ENCODE data around the gene ZSWIM9.

ZSWIM9 gene

GRCh38 chr19:48154003-48154402 is 16.5 kb upstream of the ZSWIM9 start:
- Mint-ChIP-seq H3K9me3 (no peaks in the 10 kb centered on the region), H3K36me3 (peaks cover 11% of the 10 kb centered on the region), H3K4me1 (no peaks in the 10 kb centered on the region), H3K4me3 (no peak overlapping the region), H3K27ac (peak overlapping the region; percentile 87), H3K27me3 (no peaks in the 10 kb centered on the region)

GRCh38 chr19:48158210-48158790 is 12.2 kb upstream of the ZSWIM9 start:
- Mint-ChIP-seq H3K4me3 (no peak overlapping the region), H3K9me3 (no peaks in the 10 kb centered on the region), H3K4me1 (no peaks in the 10 kb centered on the region), H3K27ac (no peak overlapping the region), H3K36me3 (peaks cover 14% of the 10 kb centered on the region), H3K27me3 (no peaks in the 10 kb centered on the region)

GRCh38 chr19:48168689-48169088 is 1.8 kb upstream of the ZSWIM9 start:
- Mint-ChIP-seq H3K4me1 (peaks cover 28% of the 10 kb centered on the region), H3K36me3 (peaks cover 10% of the 10 kb centered on the region), H3K4me3 (peak overlapping the region; percentile 93), H3K27ac (peak overlapping the region; percentile 95), H3K27me3 (no peaks in the 10 kb centered on the region), H3K9me3 (no peaks in the 10 kb centered on the region)

- no peaks in the 10 kb centered on the region for H3K27me3 Mint-ChIP-seq
- H3K36me3 Mint-ChIP-seq = peaks cover 13% of the 10 kb centered on the region
- no peaks in the 10 kb centered on the region for H3K9me3 Mint-ChIP-seq
- H3K27ac Mint-ChIP-seq = peak overlapping the region; percentile 95
- H3K4me3 Mint-ChIP-seq = peak overlapping the region; percentile 93
- peaks cover 31% of the 10 kb centered on the region for H3K4me1 Mint-ChIP-seq
These were observed 922 bp upstream of the ZSWIM9 start for GRCh38 chr19:48169578-48169938.

GRCh38 chr19:48170817-48171347 is 402 bp downstream of the ZSWIM9 start:
- peaks cover 16% of the 10 kb centered on the region for H3K36me3 Mint-ChIP-seq
- H3K27me3 Mint-ChIP-seq = no peaks in the 10 kb centered on the region
- H3K27ac Mint-ChIP-seq = peak overlapping the region; percentile 79
- no peaks in the 10 kb centered on the region for H3K9me3 Mint-ChIP-seq
- H3K4me1 Mint-ChIP-seq = peaks cover 36% of the 10 kb centered on the region
- peak overlapping the region; percentile 93 for H3K4me3 Mint-ChIP-seq

GRCh38 chr19:48171710-48172109 is 1.2 kb downstream of the ZSWIM9 start:
- no peaks in the 10 kb centered on the region for H3K9me3 Mint-ChIP-seq
- no peaks in the 10 kb centered on the region for H3K27me3 Mint-ChIP-seq
- peaks cover 36% of the 10 kb centered on the region for H3K4me1 Mint-ChIP-seq
- peaks cover 18% of the 10 kb centered on the region for H3K36me3 Mint-ChIP-seq
- H3K27ac Mint-ChIP-seq = no peak overlapping the region
- peak overlapping the region; percentile 93 for H3K4me3 Mint-ChIP-seq

- peaks cover 21% of the 10 kb centered on the region for H3K4me1 Mint-ChIP-seq
- H3K27ac Mint-ChIP-seq = no peak overlapping the region
- H3K9me3 Mint-ChIP-seq = no peaks in the 10 kb centered on the region
- no peaks in the 10 kb centered on the region for H3K27me3 Mint-ChIP-seq
- H3K36me3 Mint-ChIP-seq = peaks cover 18% of the 10 kb centered on the region
- no peak overlapping the region for H3K4me3 Mint-ChIP-seq
These were observed 4.1 kb downstream of the ZSWIM9 start for GRCh38 chr19:48174445-48175030.

GRCh38 chr19:48175578-48175977 is 5.1 kb downstream of the ZSWIM9 start:
- Mint-ChIP-seq H3K9me3 (no peaks in the 10 kb centered on the region), H3K4me1 (peaks cover 20% of the 10 kb centered on the region), H3K4me3 (no peak overlapping the region), H3K27me3 (no peaks in the 10 kb centered on the region), H3K36me3 (peaks cover 21% of the 10 kb centered on the region), H3K27ac (no peak overlapping the region)

GRCh38 chr19:48176226-48176625 is 5.7 kb downstream of the ZSWIM9 start:
- H3K4me3 Mint-ChIP-seq = no peak overlapping the region
- no peak overlapping the region for H3K27ac Mint-ChIP-seq
- no peaks in the 10 kb centered on the region for H3K27me3 Mint-ChIP-seq
- peaks cover 19% of the 10 kb centered on the region for H3K36me3 Mint-ChIP-seq
- H3K4me1 Mint-ChIP-seq = peaks cover 16% of the 10 kb centered on the region
- no peaks in the 10 kb centered on the region for H3K9me3 Mint-ChIP-seq

- Mint-ChIP-seq H3K9me3 (no peaks in the 10 kb centered on the region), H3K27ac (no peak overlapping the region), H3K27me3 (no peaks in the 10 kb centered on the region), H3K4me1 (no peaks in the 10 kb centered on the region), H3K4me3 (no peak overlapping the region), H3K36me3 (peaks cover 8% of the 10 kb centered on the region)
These were observed 11.0 kb downstream of the ZSWIM9 start for GRCh38 chr19:48181505-48181904.

- H3K27me3 Mint-ChIP-seq = no peaks in the 10 kb centered on the region
These were observed 12.0 kb downstream of the ZSWIM9 start for GRCh38 chr19:48182434-48182833.

GRCh38 chr19:48183356-48183755 is 12.9 kb downstream of the ZSWIM9 start:
- Mint-ChIP-seq H3K36me3 (peaks cover 8% of the 10 kb centered on the region), H3K4me1 (no peaks in the 10 kb centered on the region), H3K27ac (no peak overlapping the region), H3K9me3 (no peaks in the 10 kb centered on the region), H3K27me3 (no peaks in the 10 kb centered on the region), H3K4me3 (no peak overlapping the region)

More at GRCh38 chr19:48182434-48182833, 12.0 kb downstream of the ZSWIM9 start:
- Mint-ChIP-seq H3K36me3 (peaks cover 8% of the 10 kb centered on the region), H3K4me1 (no peaks in the 10 kb centered on the region), H3K4me3 (no peak overlapping the region), H3K27ac (no peak overlapping the region), H3K9me3 (no peaks in the 10 kb centered on the region)

GRCh38 chr19:48186015-48186414 is 15.5 kb downstream of the ZSWIM9 start:
- no peaks in the 10 kb centered on the region for H3K4me1 Mint-ChIP-seq
- H3K27ac Mint-ChIP-seq = no peak overlapping the region
- H3K27me3 Mint-ChIP-seq = no peaks in the 10 kb centered on the region
- H3K4me3 Mint-ChIP-seq = no peak overlapping the region
- peaks cover 8% of the 10 kb centered on the region for H3K36me3 Mint-ChIP-seq
- H3K9me3 Mint-ChIP-seq = no peaks in the 10 kb centered on the region

- H3K27me3 Mint-ChIP-seq = no peaks in the 10 kb centered on the region
- H3K27ac Mint-ChIP-seq = no peak overlapping the region
- H3K4me3 Mint-ChIP-seq = no peak overlapping the region
- no peaks in the 10 kb centered on the region for H3K9me3 Mint-ChIP-seq
- H3K36me3 Mint-ChIP-seq = peaks cover 7% of the 10 kb centered on the region
- no peaks in the 10 kb centered on the region for H3K4me1 Mint-ChIP-seq
These were observed 16.1 kb downstream of the ZSWIM9 start for GRCh38 chr19:48186541-48186991.

- peaks cover 3% of the 10 kb centered on the region for H3K36me3 Mint-ChIP-seq
- no peak overlapping the region for H3K27ac Mint-ChIP-seq
- H3K4me3 Mint-ChIP-seq = no peak overlapping the region
- no peaks in the 10 kb centered on the region for H3K27me3 Mint-ChIP-seq
- no peaks in the 10 kb centered on the region for H3K4me1 Mint-ChIP-seq
- no peaks in the 10 kb centered on the region for H3K9me3 Mint-ChIP-seq
These were observed 19.9 kb downstream of the ZSWIM9 start for GRCh38 chr19:48190288-48190884.

- H3K36me3 Mint-ChIP-seq = peaks cover 3% of the 10 kb centered on the region
- no peaks in the 10 kb centered on the region for H3K9me3 Mint-ChIP-seq
- no peak overlapping the region for H3K27ac Mint-ChIP-seq
- H3K27me3 Mint-ChIP-seq = no peaks in the 10 kb centered on the region
- H3K4me3 Mint-ChIP-seq = no peak overlapping the region
- no peaks in the 10 kb centered on the region for H3K4me1 Mint-ChIP-seq
These were observed 20.4 kb downstream of the ZSWIM9 start for GRCh38 chr19:48190885-48191284.
